Measurements from ENCODE around the gene RTN4R.
A peak's percentile ranks its signal among the peaks of the same experiment; 100 is the strongest.

Gene RTN4R

GRCh38 chr22:20254975-20255946 is 12.9 kb downstream of the RTN4R start:
- DNase-seq = no peak

DNA sequence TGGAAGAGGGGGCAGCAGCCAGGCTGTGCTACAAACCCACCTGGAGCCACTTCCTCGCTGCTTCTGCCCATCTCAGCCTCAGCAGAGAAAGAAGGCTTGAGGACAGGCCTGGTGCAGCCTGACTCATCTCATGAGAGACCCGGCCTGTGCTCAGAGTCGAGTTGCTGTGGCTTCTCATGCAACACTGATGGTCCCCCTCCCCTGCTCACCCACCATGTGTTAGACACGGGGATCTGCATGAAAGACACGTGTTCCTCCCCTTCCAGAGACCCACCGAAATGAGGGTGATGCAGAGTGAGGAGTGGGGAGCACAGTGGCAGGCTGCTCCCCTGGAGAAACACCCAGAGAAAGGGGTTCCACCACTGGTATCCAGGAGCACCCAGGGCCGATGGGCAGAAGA is 15.0 kb downstream of the RTN4R start:
- DNase-seq = no peak

GRCh38 chr22:20251981-20252380 is 16.1 kb downstream of the RTN4R start:
- no peak for DNase-seq

DNA sequence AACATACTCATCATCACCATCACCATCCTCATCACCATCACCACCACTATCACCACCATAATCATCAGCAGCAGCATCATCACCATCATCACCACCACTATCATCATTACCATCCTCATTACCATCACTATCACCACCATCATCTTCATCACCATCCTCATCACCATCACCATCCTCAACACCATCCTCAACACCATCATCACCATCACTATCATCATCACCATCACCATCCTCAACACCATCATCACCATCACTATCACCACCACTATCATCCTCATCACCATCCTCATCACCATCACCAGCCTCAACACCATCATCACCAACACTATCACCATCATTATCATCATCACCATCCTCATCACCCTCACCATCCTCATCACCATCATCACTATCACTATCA is 16.6 kb downstream of the RTN4R start:
- no peak for DNase-seq

DNA sequence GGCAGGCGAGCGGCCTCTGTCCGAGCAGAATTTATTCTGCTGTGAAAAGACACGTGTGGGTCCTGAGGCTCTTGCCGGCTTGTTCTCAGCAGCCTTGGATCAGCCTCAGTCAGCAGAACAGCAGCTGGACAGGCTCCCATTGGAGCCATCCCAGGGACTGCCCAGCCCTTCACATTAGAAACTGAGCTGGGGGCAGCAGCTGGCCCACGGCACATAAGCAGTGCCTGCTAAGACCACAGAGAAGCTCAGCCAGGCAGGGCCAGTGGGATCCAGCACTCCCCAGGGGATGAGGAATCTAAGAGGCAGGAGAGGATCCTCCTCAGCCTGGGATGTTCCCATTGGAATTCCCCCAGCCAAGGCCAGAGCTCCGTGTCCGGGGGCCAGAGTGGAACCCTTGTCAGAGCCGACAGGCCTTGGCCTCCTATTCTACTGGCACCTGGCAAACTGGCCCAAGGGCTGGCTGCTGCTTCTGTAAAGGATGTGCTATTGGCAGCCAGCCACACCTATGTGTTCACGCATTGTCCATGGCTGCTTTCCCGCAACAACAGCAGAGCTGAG is 18.2 kb downstream of the RTN4R start:
- no peak for DNase-seq

DNA sequence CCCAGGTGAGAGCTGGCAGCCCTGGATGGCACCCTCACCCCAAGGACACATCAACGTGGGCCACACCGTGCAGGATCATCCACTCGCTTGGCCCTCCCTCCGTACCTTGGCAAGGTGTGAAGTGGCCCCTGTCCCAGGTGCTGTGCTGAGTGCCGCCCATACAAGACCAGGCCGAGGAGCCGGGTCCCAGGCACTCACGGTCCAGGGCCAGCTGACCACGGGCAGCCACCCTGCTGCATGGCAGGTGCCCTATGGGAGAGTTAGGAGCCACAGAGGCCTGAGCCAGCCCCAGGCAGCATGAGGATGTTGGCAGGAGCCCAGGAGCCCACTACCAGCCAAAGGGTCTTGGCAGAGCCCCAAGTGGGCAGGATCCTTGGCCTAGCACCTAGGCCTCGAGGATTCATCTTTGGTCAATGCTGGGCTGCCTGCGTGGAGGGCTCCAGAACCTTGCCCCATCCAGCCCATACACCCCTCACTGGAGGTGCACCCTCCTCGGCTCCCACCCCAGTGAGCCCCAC is 19.6 kb downstream of the RTN4R start:
- no peak for DNase-seq

- DNase-seq = no peak
Observed at GRCh38 chr22:20247608-20248171, 20.4 kb downstream of the RTN4R start.

- no peak for DNase-seq
Observed at GRCh38 chr22:20247010-20247505, 21.1 kb downstream of the RTN4R start.

DNA sequence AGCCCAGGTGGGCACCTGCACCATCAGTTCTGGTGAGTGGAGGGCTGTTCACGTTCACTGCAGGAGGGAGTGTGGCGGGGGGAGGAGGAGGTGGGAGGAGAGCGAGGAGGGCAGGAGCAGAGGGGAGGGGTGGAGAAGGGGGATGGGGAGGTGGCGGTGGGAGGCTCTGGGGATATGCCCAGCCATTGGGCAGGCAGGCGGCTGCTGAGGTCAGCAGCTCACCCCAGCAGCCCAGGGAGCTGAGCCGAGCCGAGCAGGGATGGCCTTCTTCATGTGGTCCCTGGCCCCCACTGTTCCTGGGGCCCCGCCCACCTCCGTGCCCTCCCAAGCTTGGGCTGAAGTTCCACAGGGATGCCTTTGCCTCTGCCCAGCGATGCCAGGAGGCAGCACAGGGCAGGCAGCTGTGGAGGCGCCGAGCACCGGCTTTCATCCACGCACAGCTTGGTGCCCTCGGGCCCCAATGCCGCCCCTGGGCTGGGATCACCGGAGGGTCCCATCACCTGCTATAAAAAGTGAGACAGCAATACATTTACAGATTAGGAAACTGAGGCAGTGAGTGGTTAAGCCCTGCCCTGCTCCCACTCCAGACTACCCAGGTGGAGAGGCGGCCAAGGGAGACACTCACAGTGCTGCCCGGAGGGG is 21.6 kb downstream of the RTN4R start:
- DNase-seq = no peak

DNA sequence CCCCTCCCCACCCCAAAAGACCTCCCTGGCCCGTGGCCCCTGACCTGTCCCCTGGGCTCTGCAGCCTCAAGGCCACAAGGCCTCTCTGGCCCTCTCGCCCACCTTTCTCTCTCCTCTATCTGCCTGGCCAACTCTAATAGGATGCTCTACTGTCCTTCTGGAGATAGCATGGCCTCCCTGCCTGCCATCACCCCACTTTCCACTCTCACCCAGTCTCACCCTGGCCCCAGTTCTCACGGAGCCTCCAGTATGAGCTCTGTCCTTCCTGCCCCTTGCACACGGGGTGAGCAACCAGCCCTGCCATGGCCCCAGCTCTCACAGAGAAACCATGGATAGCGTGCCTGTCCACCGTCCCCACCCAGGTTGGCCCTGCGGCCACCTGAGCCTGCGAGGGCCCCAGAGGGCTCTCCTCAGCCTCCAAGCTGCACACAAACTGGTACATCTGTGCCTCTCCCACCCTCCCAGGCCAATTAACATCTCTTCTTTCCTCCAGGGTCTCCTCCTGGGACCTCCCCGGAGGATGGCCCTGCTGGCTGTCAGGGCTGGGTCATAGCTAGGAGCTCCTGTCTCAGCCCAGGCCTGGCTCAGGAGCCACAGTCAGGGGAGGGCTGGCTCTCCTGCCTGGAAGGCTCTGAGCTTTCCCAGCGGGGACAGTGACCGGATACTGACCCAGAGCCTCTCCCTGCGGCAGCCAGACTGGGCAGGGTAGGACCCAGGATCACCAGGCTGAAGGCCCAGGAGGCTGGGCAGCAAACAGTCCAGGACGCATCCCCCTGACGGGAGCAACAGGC is 22.3 kb downstream of the RTN4R start:
- no peak for DNase-seq

- DNase-seq = no peak
Observed at GRCh38 chr22:20244691-20245576, 23.2 kb downstream of the RTN4R start.

GRCh38 chr22:20244250-20244648 is 23.9 kb downstream of the RTN4R start:
- DNase-seq = no peak

DNA sequence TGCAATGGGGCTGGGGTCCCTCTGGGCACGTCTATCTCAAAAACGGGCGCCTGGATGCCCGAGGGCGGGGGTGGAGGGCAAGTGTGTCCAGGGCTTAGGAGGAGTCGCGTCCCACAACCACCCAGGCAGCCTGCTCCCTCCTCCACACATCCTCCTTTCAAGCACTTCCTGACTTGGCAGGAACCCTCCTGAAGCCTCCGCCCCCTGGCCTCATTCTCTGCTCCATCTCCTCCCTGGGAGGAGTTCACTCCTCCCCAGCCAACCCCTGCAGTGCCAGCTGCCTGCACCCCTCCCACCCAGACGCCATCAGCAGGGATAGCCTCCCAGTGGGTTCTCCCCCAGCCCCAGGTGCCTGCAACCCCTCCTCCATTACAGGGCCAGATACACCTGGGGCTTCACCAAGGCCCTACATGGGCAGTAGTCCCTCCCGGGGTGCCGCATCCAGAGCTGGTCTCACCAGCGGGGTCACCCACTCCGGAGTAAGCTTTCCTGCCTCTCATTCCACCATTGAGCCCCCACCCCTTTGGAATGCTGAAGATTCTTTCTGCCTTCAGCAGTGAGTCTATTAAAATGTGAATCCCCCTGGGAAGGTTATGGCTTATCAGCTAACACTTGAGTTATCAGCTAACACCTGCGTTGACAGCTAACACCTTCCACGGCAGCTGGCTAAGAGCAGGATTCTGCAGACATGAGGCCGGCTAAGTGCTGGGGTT is 24.4 kb downstream of the RTN4R start:
- DNase-seq = peak; percentile 67

DNA sequence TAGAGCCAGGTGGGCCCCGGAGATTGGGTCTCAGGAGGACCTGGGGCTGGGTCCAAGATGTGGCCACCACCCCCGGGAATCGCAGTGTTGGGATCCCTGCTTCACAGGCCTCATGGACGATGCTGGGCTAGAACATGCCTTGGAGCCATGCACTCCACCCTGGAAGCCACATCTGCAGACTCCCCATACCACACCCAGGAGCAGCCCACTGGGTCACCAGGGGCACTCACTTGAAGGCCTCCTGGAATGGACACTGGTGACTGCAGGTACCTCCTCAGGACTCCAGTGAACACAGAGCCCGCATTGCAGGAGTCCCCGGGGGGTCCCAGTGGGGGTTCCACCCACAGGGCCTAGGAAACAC is 25.0 kb downstream of the RTN4R start:
- no peak for DNase-seq

DNA sequence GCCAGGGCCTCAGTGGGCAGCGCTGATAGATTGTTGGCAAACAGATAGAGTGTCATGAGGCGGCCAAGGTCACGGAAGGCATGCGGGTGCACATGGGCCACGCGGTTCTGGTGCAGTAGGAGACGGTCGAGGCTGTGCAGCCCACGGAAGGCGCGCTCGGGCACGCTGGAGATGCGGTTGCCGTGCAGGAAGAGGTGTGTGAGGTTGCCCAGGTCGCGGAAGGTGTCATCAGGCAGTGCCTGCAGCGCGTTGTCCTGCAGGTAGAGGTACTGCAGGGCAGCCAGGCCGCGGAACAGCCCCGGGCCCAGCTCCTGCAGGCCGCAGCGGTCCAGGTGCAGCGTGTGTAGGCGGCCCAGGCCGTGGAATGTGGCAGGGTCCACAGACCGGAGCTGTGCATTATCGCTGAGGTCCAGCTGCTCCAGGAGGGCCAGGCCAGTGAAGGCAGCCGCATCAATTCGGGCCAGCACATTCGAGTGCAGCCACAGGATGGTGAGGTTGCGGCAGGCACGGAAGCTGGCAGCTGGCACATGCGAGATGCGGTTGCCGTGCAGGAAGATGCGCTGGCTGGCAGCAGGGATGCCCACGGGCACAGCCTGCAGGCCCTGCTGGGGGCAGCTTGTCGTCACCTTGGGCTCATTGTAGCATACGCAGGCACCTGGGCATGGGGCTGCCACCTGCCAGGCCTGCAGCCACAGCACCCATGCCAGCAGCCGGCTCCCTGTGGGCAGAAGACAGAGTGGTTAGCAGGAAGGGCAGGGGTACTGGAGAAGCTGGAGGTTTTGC is 25.5 kb downstream of the RTN4R start:
- no peak for DNase-seq

GRCh38 chr22:20241579-20242392 is 26.3 kb downstream of the RTN4R start:
- no peak for DNase-seq

DNA sequence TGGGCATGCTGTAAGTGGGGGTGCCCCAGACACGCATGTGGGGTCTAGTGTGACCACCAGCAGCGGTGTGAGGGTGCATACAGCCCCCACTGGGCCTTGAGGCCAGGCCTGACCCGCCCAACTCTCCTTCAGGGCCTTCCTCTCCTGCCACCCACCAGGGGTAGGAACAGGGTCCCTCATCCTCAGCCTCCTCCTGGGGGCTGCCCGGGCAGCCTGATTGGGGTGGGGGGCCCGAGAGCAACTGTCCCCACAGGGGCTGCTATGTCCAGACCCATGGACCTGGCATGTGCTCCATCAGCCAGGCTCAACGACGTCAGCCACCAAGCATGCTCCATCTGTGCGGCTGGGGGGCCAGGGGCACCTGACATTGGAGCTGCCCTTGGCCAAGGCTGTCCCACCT is 27.2 kb downstream of the RTN4R start:
- no peak for DNase-seq

DNA sequence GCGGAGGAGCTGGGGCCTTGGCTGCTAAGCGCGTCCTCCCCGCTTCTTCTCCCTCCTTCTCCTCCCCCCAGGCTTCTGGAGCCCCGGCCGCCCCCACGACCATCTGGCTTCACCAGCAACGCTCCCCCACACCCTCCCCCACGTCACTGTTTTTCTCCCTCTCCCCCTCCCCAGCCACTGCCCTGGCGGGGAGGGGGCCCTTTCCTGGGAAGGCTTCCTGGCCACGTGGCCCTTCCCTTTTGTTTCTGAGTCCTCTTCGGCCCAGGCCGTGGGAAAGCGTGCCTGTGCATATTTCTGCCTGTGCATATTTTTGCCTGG is 27.7 kb downstream of the RTN4R start:
- no peak for DNase-seq

All from NCI-H1436 treated with DMSO at 0.1 percent for 48 hours (cell line).